Naive thymus-derived CD8-positive, alpha-beta T cell (primary cell): ENCODE measurements around the gene PSMC5. TPM values are rescaled to one million over a fixed set of nuclear protein-coding genes. Genes with fewer than 3 reads are reported as not detected.
A peak's percentile ranks its signal among the peaks of the same experiment; 100 is the strongest.
"Not testable (repeated sequence)": the region's sequence is repeated elsewhere in the genome, so short reads cannot be mapped to it uniquely, and the experiment has no call there.

Experiments
- ATAC-seq, 2 donors: fragments of 150-1000 bp; cut with Tn5 transposase in 1 of 2; sonication (Bioruptor Pico), chemical (Tn5 transposase) in 1 of 2; 1 replicate in 1 of 2; 2 replicates in 1 of 2; pipeline ENCODE4 v1.10.0; 2021; ENCODE audit warnings: mild to moderate bottlenecking in 2 of 2, moderate library complexity in 2 of 2
- POLR2A ChIA-PET: fragments of 350-600 bp; sonication (Branson Sonifier 250); formaldehyde crosslinking; loops from one replicate; lab custom pipeline; 2021; ENCODE audit warnings: antibody characterized with exemption; lab: Charles Lee
- DNase-seq, 10 donors: peaks; one replicate each; pipeline versions ENCODE4 v3.0.0 to v3.0.0-alpha.2; 2020 to 2022
- H3K27ac Mint-ChIP-seq, 10 donors: one replicate each; pipeline ENCODE4 v1.8.0; 2020 to 2022; ENCODE audit warnings: mild to moderate bottlenecking in 10 of 10, mixed read lengths in 10 of 10, moderate library complexity in 4 of 10, inconsistent platforms in 1 of 10
- H3K27me3 Mint-ChIP-seq, 5 donors: one replicate each; pipeline ENCODE4 v1.8.0; 2021 to 2022; ENCODE audit warnings: mixed read lengths in 5 of 5
- H3K36me3 Mint-ChIP-seq, 3 donors: one replicate each; pipeline ENCODE4 v1.8.0; 2020 to 2022; ENCODE audit warnings: mixed read lengths in 3 of 3, mild to moderate bottlenecking in 2 of 3, inconsistent platforms in 1 of 3
- H3K4me1 Mint-ChIP-seq, 4 donors: one replicate each; pipeline ENCODE4 v1.8.0; 2021 to 2022; ENCODE audit warnings: mixed read lengths in 4 of 4
- H3K4me3 Mint-ChIP-seq, 10 donors: one replicate each; pipeline ENCODE4 v1.8.0; 2020 to 2022; ENCODE audit warnings: mild to moderate bottlenecking in 10 of 10, mixed read lengths in 10 of 10, moderate library complexity in 6 of 10, inconsistent platforms in 1 of 10
- H3K9me3 Mint-ChIP-seq, 9 donors: one replicate each; pipeline ENCODE4 v1.8.0; 2020 to 2022; ENCODE audit warnings: mixed read lengths in 9 of 9, mild to moderate bottlenecking in 3 of 9, inconsistent platforms in 1 of 9, moderate library complexity in 1 of 9
- polyA plus RNA-seq, 3 donors: library from polyadenylated mRNA; unstranded; fragments of 300-500 nt; fragmentation: Illumina TruSeq; gene quantifications; one replicate each; pipeline ENCODE4 v1.2.3, GENCODE V29; 2021
- total RNA-seq, 8 experiments: library from RNA in 2 of 8; stranded (reverse) in 2 of 8; gene quantifications; one replicate each; pipeline ENCODE4 v1.2.3 and lab custom pipeline; 2021 to 2026

PSMC5 gene
- total and polyA plus RNA-seq, 5 experiments from 2014 or later, result 139 to 214 (median 173) TPM

DNA sequence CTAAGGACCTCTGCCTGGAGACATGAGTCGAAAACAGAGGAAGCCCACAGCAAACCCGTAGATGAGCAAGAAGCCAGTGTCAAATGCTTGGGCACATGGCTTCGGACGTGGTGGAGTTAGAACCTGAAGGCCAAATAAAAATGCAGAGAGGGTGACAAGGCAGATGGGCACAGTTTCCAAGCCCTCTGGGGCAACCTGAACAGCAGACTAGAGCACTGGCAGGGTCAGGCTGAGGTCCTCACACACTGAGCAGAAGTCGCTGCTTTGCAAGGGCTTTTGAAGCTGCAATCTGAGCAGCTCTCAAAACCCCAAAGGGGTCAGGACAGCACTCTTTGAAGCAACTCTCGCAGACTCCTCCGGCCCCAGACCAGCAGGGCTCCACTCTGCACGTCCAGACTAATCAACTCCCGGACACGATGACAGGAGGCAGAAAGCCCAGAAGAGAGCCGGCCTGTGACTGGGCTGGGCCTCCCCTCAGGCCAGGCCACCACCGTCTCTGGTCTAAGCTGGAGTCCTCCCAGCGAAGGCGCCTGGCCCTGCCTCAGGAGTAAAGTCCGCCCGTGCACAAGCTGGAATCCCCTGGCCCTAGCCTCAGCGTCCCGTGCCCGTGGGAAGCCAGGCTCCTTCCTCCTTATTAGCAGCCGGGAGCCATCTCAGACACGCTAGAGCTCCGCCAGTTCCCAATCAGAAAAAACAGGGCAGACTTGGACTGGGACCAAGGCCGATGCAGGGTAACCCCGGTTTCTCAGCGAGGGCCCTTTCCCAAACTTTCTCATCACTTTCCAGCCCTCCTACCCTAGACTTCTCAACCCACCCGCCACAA is 14.3 kb downstream of the PSMC5 start:
- DNase-seq (no peak), ATAC-seq (no peak)
- H3K4me1 Mint-ChIP-seq, result peaks cover 25 to 59% (median 56%) of the 10 kb centered on the region in 4 donors
- H3K9me3 Mint-ChIP-seq, result no peaks in the 10 kb centered on the region
- no peaks in the 10 kb centered on the region for H3K27me3 Mint-ChIP-seq
- H3K4me3 Mint-ChIP-seq, result peak overlapping the region; percentile 90 to 98 (median 94)
- H3K27ac Mint-ChIP-seq, result peak overlapping the region; percentile 88 to 96 (median 94)
- H3K36me3 Mint-ChIP-seq, result peaks cover 0 to 12% (median 0%) of the 10 kb centered on the region in 3 donors
- POLR2A ChIA-PET, result interaction anchor here (0.5 to 15.6 kb wide), 10 partner anchors 11 to 460 kb away, joined by 3 to 205 read pairs (median 5); partner anchors contain the start of genes CCDC47, DDX42, FTSJ3 and LIMD2

GRCh38 chr17:63842173-63842539 is 14.9 kb downstream of the PSMC5 start:
- Mint-ChIP-seq H3K9me3 (no peaks in the 10 kb centered on the region), H3K4me1 (peaks cover 23 to 53% (median 51%) of the 10 kb centered on the region in 4 donors), H3K27ac (peak overlapping the region; percentile 88 to 96 (median 94)), H3K36me3 (peaks cover 0 to 6% (median 0%) of the 10 kb centered on the region in 3 donors), H3K4me3 (peak overlapping the region; percentile 90 to 98 (median 94)), H3K27me3 (no peaks in the 10 kb centered on the region)
- ATAC-seq (peak in 1 of 2 donors; percentile 32), DNase-seq (peak in 3 of 10 donors; percentile 22 to 32 (median 23))
- POLR2A ChIA-PET, result interaction anchor here (0.6 to 15.6 kb wide), 9 partner anchors 12 to 220 kb away, joined by 3 to 205 read pairs (median 5); partner anchors contain the start of genes CCDC47, DDX42, FTSJ3 and LIMD2

DNA sequence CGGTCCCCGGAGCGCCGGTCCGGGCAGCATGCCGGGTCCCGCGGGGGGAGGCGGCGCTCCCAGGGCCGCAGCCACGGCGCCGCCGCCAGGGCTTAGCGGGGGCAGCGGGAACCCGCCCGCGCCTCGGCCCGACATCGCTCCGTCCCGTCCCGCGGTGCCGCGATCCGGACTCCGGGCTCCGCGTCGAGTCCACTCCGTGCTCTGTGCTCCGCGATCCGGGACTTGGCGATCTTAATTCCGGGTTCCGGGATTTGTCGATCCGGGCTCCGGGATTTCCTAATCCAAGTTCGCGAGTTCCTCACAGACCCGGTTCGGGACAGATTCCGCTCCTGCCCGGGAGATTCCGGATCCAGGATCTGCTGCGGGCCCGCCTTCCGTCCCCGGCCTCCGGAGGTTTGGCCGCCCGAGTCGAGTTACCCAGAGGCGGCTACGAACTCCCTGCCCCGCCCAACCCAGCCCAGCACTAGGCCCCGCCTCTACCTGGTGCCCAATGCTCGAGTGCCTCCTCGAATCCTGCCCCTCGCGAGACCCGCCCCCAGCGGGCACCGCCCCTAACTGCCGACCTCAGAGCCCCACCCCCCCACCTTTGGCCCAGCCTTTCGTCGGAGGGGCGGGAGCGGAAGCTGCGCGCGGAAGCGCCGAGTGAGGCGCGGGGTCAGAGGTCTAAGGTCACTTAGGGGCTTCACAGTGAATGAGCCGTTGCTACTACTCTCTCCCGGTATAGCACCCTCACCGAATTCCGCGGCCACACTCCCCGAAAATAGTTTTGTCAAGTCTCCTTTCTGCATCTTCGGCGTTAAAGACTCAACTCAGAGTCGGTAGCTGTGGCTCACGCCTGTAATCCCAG is 15.5 kb downstream of the PSMC5 start, which contains the start of gene SMARCD2:
Gene SMARCD2 (minus strand): TSS at position 146 of the 847 bp plus-strand sequence. CDS start 11 bp downstream, at position 135.
- Mint-ChIP-seq H3K4me3 (peak within 1 kb of the TSS; percentile 90 to 98 (median 94)), H3K4me1 (peaks cover 24 to 52% (median 52%) of the 10 kb centered on the region in 4 donors), H3K27ac (peak within 1 kb of the TSS; percentile 90 to 97 (median 94)), H3K27me3 (no peaks in the 10 kb centered on the region), H3K36me3 (peaks cover 0 to 4% (median 0%) of the 10 kb centered on the region in 3 donors), H3K9me3 (no peaks in the 10 kb centered on the region)
- ATAC-seq (peak; percentile 86 to 88), DNase-seq (peak; percentile 94 to 99 (median 98))
- POLR2A ChIA-PET, result interaction anchor here (0.7 to 15.6 kb wide), 17 partner anchors 11 to 664 kb away, joined by 3 to 205 read pairs (median 4); partner anchors contain the start of genes CCDC47, CEP95, DDX42 and FTSJ3

GRCh38 chr17:63843387-63843888 is 16.2 kb downstream of the PSMC5 start:
- not testable (repeated sequence) for H3K9me3 Mint-ChIP-seq

GRCh38 chr17:63843910-63844677 is 16.9 kb downstream of the PSMC5 start:
- Mint-ChIP-seq H3K27me3 (no peaks in the 10 kb centered on the region), H3K27ac (peak overlapping the region; percentile 84 to 97 (median 92)), H3K4me1 (peaks cover 28 to 51% (median 50%) of the 10 kb centered on the region in 4 donors), H3K9me3 (peaks cover 0 to 3% (median 0%) of the 10 kb centered on the region in 9 donors), H3K36me3 (peaks cover 0 to 3% (median 0%) of the 10 kb centered on the region in 3 donors), H3K4me3 (peak overlapping the region; percentile 81 to 91 (median 88))
- ATAC-seq, result no peak
- POLR2A ChIA-PET, result interaction anchor here (0.6 to 15.6 kb wide), 17 partner anchors 10 to 1190 kb away, joined by 3 to 205 read pairs (median 4); partner anchors contain the start of genes CCDC47, DDX42, FTSJ3 and ICAM2
- DNase-seq, result no peak

More at GRCh38 chr17:63843387-63843888, 16.2 kb downstream of the PSMC5 start:
- H3K27me3 Mint-ChIP-seq, H3K36me3 Mint-ChIP-seq: not testable (repeated sequence)
- DNase-seq (peak in 7 of 10 donors; percentile 16 to 43 (median 31)), ATAC-seq (peak; percentile 8)
- peak overlapping the region; percentile 81 to 91 (median 88) for H3K4me3 Mint-ChIP-seq
- peaks cover 27 to 52% (median 52%) of the 10 kb centered on the region in 4 donors for H3K4me1 Mint-ChIP-seq
- POLR2A ChIA-PET, result interaction anchor here (0.6 to 15.6 kb wide), 19 partner anchors 10 to 1191 kb away, joined by 3 to 205 read pairs (median 4); partner anchors contain the start of genes CCDC47, CEP95, DDX42 and FTSJ3
- H3K27ac Mint-ChIP-seq, result peak overlapping the region; percentile 84 to 97 (median 92)

GRCh38 chr17:63845509-63845908 is 18.3 kb downstream of the PSMC5 start:
- peak overlapping the region in 1 of 10 donors; percentile 26 for H3K4me3 Mint-ChIP-seq
- POLR2A ChIA-PET, result interaction anchor here (1.1 to 15.6 kb wide), 3 partner anchors 15 to 147 kb away, joined by 4 to 205 read pairs (median 177); partner anchors contain the start of genes DDX42, FTSJ3, LIMD2 and PSMC5

DNA sequence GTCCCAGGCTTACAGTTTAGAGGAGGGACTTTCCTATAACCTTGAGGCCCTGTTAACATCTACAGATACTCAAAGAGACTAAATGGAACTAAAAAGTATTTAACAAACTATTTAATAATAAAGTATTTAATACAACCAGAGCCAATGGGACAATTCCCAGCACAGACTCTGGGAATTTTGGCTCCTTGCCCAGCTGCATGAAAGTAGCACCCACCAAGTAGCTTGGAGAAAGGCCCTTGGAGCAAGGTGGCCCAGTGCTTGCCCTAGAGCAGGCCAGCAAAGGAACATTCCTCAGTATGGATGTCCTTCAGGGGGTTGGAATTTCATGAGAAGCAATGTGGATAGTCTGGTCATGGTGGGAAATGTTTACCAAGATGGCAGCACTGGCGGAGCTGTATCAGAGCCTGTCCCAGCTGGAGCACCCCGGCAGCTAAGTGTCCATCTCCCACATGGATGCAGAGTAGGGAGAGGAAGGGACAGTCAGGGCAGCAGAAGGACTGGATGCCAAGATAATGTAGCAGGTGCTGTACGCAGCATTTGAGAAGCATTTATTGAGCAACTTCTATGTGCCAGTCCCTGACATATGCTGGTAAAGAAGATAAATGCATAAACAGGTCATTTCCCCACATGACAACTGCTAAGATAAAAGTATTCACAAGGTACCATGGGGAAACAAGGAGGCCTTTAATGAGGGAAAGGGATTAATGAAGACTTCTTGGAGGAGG is 20.5 kb downstream of the PSMC5 start:
- Mint-ChIP-seq H3K27ac (peak overlapping the region in 8 of 10 donors; percentile 22 to 88 (median 68)), H3K4me1 (peaks cover 19 to 34% (median 26%) of the 10 kb centered on the region in 4 donors), H3K4me3 (peak overlapping the region in 9 of 10 donors; percentile 51 to 96 (median 71)), H3K9me3 (peaks cover 0 to 3% (median 0%) of the 10 kb centered on the region in 9 donors), H3K36me3 (no peaks in the 10 kb centered on the region), H3K27me3 (no peaks in the 10 kb centered on the region)
- POLR2A ChIA-PET, result interaction anchor here (0.5 to 15.6 kb wide), 6 partner anchors 9 to 1732 kb away, joined by 3 to 205 read pairs (median 8); partner anchors contain the start of genes FTSJ3, LIMD2 and PSMC5
- DNase-seq (no peak), ATAC-seq (no peak)

More at GRCh38 chr17:63845509-63845908, 18.3 kb downstream of the PSMC5 start:
- H3K27me3 Mint-ChIP-seq, result no peaks in the 10 kb centered on the region
- H3K36me3 Mint-ChIP-seq, result no peaks in the 10 kb centered on the region
- ATAC-seq (no peak), DNase-seq (no peak)
- peaks cover 27 to 44% (median 41%) of the 10 kb centered on the region in 4 donors for H3K4me1 Mint-ChIP-seq
- H3K27ac Mint-ChIP-seq, result peak overlapping the region in 1 of 10 donors; percentile 53
- peaks cover 0 to 3% (median 0%) of the 10 kb centered on the region in 9 donors for H3K9me3 Mint-ChIP-seq

GRCh38 chr17:63848834-63849689 is 21.8 kb downstream of the PSMC5 start:
- H3K4me3 Mint-ChIP-seq, result peak overlapping the region; percentile 71 to 96 (median 86)
- POLR2A ChIA-PET, result interaction anchor here (0.9 to 15.6 kb wide), 9 partner anchors 11 to 297 kb away, joined by 3 to 205 read pairs (median 6); partner anchors contain the start of genes CCDC47, DDX42, FTSJ3 and LIMD2
- ATAC-seq, result peak; percentile 95 to 96
- no peaks in the 10 kb centered on the region for H3K27me3 Mint-ChIP-seq
- peak; percentile 91 to 96 (median 94) for DNase-seq
- H3K36me3 Mint-ChIP-seq, result no peaks in the 10 kb centered on the region
- H3K9me3 Mint-ChIP-seq, result peaks cover 0 to 3% (median 0%) of the 10 kb centered on the region in 9 donors
- H3K27ac Mint-ChIP-seq, result peak overlapping the region; percentile 88 to 98 (median 94)
- peaks cover 15 to 26% (median 19%) of the 10 kb centered on the region in 4 donors for H3K4me1 Mint-ChIP-seq

DNA sequence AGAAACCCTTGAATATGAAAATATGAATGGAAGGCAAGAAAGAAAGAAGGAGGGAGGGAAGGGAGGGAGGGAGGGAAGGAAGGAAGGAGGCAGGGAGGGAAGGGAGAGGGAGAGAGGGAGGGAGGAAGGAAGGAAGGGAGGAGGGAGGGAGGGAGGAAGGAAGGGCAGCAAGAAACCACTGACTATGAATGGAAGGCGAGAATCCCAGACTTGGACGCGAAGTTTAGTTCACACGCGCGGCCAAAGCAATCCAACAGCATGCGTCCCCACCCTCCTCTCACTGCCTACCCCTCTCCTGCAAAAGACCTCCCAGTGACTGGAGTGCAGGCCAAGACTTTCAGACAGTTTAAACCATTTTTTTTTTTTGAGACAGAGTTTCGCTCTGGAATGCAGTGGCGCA is 23.2 kb downstream of the PSMC5 start:
- Mint-ChIP-seq H3K9me3 (peaks cover 0 to 3% (median 0%) of the 10 kb centered on the region in 9 donors), H3K4me1 (peaks cover 12 to 23% (median 15%) of the 10 kb centered on the region in 4 donors), H3K36me3 (no peaks in the 10 kb centered on the region), H3K4me3 (no peak overlapping the region), H3K27ac (peak overlapping the region in 2 of 10 donors; percentile 48 to 53), H3K27me3 (no peaks in the 10 kb centered on the region)
- no peak for DNase-seq
- POLR2A ChIA-PET, result interaction anchor here (0.7 kb wide), 1 partner anchor 249 kb away, joined by 8 read pairs; no protein-coding TSS in a partner anchor
- no peak for ATAC-seq
